Measurements from ENCODE around the gene SAE1.
A peak's percentile ranks its signal among the peaks of the same experiment; 100 is the strongest.
"Not testable (repeated sequence)": the region's sequence is repeated elsewhere in the genome, so short reads cannot be mapped to it uniquely, and the experiment has no call there.

The SAE1 gene

DNA sequence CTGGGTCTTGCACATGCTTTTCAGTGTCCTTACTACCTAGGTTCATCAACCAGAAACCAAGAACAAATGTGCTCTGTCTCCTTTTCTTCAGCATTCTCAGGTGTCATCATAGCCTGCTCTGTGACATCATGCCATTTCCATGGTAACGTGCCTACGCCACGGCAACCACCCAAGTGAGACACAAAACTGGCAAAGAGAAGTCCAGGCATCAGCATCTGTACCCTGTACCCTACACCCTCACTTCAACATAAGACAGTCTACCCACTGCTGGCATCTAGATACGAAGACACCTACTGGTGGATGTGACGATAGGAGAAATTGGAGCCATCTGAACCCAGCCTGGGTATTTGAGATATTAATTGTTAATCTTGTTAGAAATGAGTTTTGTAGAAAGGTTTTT, 30.3 kb upstream of the SAE1 start:
- Mint-ChIP-seq H3K27ac (no peak overlapping the region), H3K4me1 (peaks cover 74% of the 10 kb centered on the region), H3K27me3 (ENCODE audit: low read depth, poor library complexity) (no peaks in the 10 kb centered on the region)

DNA sequence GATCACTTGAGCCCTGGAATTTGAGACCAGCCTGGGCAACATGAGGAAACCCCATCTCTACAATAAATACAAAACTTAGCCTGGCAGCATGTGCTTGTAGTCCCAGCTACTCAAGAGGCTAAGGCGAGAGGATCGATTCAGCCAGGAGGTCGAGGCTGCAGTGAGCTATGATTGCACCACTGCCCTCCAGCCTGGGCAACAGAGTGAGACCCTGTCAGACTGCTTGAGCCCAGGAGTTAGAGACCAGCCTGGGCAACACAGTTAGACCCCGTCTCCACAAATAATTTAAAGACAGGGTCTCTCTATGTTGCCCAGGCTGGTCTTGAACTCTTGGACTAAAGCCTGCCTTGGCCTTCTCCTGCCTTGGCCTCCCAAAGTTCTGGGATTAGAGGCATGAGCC, 29.5 kb upstream of the SAE1 start:
- not testable (repeated sequence) for H3K27me3 Mint-ChIP-seq (ENCODE audit: low read depth, poor library complexity); DNase-seq; H3K9me3 Mint-ChIP-seq; H3K4me3 Mint-ChIP-seq; H3K27ac Mint-ChIP-seq
- H3K36me3 Mint-ChIP-seq (ENCODE audit: low read depth), result peaks cover 17% of the 10 kb centered on the region
- peaks cover 74% of the 10 kb centered on the region for H3K4me1 Mint-ChIP-seq

More for the DNA sequence above, 30.3 kb upstream of the SAE1 start:
- no peak for DNase-seq
- TF ChIP-seq, protein P1, sequence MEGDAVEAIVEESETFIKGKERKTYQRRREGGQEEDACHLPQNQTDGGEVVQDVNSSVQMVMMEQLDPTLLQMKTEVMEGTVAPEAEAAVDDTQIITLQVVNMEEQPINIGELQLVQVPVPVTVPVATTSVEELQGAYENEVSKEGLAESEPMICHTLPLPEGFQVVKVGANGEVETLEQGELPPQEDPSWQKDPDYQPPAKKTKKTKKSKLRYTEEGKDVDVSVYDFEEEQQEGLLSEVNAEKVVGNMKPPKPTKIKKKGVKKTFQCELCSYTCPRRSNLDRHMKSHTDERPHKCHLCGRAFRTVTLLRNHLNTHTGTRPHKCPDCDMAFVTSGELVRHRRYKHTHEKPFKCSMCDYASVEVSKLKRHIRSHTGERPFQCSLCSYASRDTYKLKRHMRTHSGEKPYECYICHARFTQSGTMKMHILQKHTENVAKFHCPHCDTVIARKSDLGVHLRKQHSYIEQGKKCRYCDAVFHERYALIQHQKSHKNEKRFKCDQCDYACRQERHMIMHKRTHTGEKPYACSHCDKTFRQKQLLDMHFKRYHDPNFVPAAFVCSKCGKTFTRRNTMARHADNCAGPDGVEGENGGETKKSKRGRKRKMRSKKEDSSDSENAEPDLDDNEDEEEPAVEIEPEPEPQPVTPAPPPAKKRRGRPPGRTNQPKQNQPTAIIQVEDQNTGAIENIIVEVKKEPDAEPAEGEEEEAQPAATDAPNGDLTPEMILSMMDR (IDR thresholded peaks at IDR 0.05), result no peak
- H3K9me3 Mint-ChIP-seq, result no peaks in the 10 kb centered on the region
- H3K4me3 Mint-ChIP-seq, result no peak overlapping the region
- H3K36me3 Mint-ChIP-seq (ENCODE audit: low read depth), result peaks cover 12% of the 10 kb centered on the region

DNA sequence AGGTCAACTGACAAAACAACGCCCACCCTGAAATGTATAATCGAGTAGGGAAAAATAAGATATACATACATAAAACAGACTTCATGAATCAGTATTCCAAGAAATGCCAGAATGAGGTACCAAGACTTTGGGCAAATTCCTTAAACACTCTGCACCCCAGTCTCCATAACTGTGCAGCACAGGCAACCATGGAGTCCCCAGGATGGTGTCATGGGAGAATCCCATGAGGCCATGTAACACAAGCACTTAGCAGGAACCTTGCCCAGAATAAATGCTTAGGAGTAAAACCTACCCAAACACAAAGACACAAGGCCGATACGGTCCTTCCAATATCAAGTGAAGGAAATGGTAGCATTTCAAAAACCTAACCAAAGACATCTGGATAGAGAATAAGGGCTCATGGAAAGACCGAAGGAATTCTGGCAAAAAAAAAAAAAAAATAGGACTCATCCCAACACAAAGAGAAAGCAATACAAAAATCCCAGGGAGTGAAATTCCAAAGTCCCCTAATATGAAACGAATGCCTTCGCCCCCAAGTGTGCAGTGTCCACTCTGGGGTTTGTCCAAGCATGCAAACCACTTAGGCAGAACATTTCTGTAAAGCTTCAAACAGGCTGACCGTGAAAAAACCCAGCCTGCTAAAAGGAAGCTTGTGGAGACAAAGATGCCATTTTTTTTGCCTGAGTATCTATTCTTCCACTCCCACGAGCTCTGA, 28.1 kb upstream of the SAE1 start:
- H3K4me3 Mint-ChIP-seq, result no peak overlapping the region

DNA sequence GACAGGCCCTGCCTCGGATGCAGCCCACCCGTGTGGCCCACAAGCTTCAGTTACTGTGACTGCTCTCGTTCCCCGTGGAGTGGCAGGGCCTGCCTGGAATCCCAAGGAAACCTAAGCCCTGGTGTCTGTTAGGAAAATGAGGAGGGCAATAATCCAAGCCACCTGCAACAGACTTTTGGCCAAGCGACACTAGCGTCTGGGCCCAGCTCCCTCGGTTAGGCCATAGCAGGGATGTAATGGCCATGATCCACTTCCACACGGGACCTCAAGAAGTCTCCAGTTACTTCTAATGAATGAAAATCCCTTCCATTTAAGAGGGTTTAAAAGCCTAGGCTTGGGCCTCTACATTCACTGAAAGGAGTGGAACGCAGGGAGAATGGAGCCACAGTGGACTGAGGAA, 26.0 kb upstream of the SAE1 start:
- TF ChIP-seq, protein P1 (IDR thresholded peaks at IDR 0.05), result no peak
- no peak overlapping the region for H3K4me3 Mint-ChIP-seq
- H3K36me3 Mint-ChIP-seq (ENCODE audit: low read depth), result peaks cover 12% of the 10 kb centered on the region
- no peaks in the 10 kb centered on the region for H3K9me3 Mint-ChIP-seq
- peaks cover 74% of the 10 kb centered on the region for H3K4me1 Mint-ChIP-seq
- H3K27me3 Mint-ChIP-seq (ENCODE audit: low read depth, poor library complexity), result no peaks in the 10 kb centered on the region
- no peak for DNase-seq
- H3K27ac Mint-ChIP-seq, result no peak overlapping the region

More for the DNA sequence above, 28.1 kb upstream of the SAE1 start:
- Mint-ChIP-seq H3K4me1 (peaks cover 74% of the 10 kb centered on the region), H3K27me3 (ENCODE audit: low read depth, poor library complexity) (no peaks in the 10 kb centered on the region), H3K9me3 (no peaks in the 10 kb centered on the region), H3K27ac (peak overlapping the region; percentile 62), H3K36me3 (ENCODE audit: low read depth) (peaks cover 10% of the 10 kb centered on the region)
- no peak for DNase-seq
- TF ChIP-seq, protein P1 (IDR thresholded peaks at IDR 0.05), result no peak

DNA sequence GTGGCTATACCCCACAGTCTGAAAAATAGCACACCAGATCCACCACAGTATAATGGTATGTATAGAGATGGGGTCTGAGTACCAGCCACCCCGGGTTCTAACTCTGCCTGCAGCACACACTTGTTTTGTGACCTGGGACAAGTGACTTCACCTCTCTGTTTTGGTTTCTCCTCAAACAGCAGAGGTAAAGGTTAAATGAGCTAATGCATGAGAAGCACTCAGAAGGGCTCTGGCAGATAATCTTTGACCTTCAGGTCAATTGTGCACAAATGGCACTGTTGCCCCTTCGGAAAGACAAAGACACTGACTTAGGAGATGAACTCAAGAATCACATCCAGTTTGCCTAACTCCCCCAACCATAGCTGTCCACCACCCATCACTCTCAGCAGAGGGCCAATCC, 24.8 kb upstream of the SAE1 start:
- Mint-ChIP-seq H3K4me1 (peaks cover 75% of the 10 kb centered on the region), H3K27ac (peak overlapping the region; percentile 68)
- TF ChIP-seq, protein P1 (IDR thresholded peaks at IDR 0.05), result no peak

DNA sequence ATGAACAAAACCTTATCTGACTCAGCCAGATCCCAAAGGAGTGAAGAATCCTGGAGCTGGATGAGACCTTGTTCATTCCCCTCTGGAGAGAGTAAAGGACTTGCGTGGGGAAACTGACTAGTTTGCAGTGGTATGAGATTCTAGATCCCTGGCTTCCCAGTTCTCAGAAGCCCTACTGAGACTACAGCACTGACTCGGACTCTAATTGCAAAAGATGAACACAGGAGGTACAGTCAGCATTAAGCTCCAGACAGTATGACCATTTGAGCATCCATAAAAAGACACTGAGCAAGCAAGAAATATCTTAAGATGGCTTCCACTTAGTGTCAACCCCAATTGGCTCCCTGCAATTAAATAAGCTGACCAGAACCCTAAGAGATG, 23.8 kb upstream of the SAE1 start:
- H3K4me1 Mint-ChIP-seq, result peaks cover 75% of the 10 kb centered on the region
- TF ChIP-seq, protein P1 (IDR thresholded peaks at IDR 0.05), result no peak
- H3K27me3 Mint-ChIP-seq (ENCODE audit: low read depth, poor library complexity), result no peaks in the 10 kb centered on the region
- H3K27ac Mint-ChIP-seq, result peak overlapping the region; percentile 97
- no peak for DNase-seq
- no peak overlapping the region for H3K4me3 Mint-ChIP-seq
- no peaks in the 10 kb centered on the region for H3K9me3 Mint-ChIP-seq
- peaks cover 14% of the 10 kb centered on the region for H3K36me3 Mint-ChIP-seq (ENCODE audit: low read depth)

More for the DNA sequence above, 24.8 kb upstream of the SAE1 start:
- no peaks in the 10 kb centered on the region for H3K9me3 Mint-ChIP-seq
- H3K4me3 Mint-ChIP-seq, result peak overlapping the region; percentile 18
- H3K36me3 Mint-ChIP-seq (ENCODE audit: low read depth), result peaks cover 14% of the 10 kb centered on the region
- H3K27me3 Mint-ChIP-seq (ENCODE audit: low read depth, poor library complexity), result no peaks in the 10 kb centered on the region
- no peak for DNase-seq

Measured in nephron progenitor cell (in vitro differentiated cells).